ENCODE data around the gene FBRSL1.

DNA sequence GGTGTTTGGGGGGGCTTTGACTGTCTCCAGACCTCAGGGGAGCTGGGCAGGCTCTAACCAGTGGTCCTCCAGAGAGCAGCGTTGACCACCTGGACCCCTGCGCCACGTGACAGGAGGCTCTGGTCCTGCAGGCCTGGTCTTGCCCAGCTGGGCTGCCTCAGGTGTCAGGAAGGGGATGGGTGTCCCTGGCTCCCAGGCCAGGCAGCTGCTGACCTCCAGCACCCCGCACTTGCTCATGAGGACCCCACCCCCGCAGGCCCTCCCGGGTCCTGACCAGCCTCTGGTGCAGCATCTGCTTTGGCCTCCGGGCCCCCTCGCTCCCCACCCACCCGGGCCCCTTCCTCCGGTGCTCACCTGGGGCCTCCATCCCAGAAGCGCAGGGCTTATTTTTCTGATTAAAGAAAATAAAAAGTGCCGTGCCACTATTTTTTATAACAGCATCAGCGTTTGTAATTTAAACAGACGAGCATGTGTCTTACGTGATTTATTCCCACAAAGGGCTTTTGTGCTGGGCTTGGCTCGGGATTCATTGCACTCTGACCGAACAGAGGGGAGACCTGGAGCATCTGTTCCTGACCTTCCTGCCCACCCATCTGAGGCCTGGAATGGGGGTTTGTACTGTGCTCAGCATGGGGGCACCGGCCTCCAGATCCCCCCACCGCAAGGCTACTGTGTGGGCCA, 21.7 kb downstream of the FBRSL1 start:
- TF ChIP-seq, protein P1, sequence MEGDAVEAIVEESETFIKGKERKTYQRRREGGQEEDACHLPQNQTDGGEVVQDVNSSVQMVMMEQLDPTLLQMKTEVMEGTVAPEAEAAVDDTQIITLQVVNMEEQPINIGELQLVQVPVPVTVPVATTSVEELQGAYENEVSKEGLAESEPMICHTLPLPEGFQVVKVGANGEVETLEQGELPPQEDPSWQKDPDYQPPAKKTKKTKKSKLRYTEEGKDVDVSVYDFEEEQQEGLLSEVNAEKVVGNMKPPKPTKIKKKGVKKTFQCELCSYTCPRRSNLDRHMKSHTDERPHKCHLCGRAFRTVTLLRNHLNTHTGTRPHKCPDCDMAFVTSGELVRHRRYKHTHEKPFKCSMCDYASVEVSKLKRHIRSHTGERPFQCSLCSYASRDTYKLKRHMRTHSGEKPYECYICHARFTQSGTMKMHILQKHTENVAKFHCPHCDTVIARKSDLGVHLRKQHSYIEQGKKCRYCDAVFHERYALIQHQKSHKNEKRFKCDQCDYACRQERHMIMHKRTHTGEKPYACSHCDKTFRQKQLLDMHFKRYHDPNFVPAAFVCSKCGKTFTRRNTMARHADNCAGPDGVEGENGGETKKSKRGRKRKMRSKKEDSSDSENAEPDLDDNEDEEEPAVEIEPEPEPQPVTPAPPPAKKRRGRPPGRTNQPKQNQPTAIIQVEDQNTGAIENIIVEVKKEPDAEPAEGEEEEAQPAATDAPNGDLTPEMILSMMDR (conservative IDR thresholded peaks at IDR 0.05; ENCODE audit: low read depth, low read length), result no peak
- no peak for TF ChIP-seq EZH2 (IDR thresholded peaks at IDR 0.05; ENCODE audit: borderline replicate concordance, low read depth, low read length, poor library complexity, severe bottlenecking)
